SHP77 (cell line): ENCODE results near the gene PTGIR.

Source experiments
- DNase-seq, 2 experiments: peaks; one replicate each; lab custom pipeline; 2025; lab: John Stamatoyannopoulos, UW

PTGIR gene

DNA sequence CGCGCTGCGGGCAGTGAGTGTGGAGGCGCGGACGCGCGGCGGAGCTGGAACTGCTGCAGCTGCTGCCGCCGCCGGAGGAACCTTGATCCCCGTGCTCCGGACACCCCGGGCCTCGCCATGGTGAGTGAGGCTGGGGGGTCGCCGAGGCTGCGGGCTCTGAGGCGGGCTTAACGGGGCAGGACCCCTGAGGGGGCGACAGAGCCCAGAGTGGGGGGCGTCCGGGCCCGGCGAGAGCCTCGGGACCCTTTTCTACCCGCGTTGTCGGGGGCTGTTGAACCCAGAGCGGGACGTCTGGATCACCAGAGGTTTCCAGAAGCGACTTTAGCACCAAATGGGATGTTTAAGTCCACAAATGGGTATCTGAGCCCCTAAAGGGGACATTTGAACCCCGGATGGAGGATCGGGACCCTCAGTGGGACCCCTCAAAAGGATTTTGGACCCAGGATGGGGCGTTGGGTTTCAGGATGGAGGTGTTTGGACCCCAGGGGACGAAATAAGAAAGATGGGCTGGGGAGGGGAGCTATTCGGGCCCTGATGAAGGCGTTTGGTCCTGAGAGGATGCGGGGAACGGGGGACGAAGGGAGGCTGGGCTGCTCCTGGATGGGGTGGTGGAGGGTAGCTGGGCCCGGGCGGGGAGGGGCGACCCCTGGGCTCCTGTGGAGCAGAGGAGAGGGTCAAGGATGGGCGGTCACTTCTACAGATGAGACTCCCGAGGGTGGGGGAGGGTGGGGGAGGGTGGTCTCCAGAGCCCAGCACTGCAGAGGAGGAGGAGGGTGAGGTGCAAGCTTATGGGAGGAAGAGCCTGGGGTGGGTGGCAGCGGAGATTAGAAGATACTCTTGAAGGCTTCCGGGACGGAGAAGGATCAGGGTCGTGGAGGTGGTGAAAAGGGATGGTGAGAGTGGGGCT, 23.3 kb downstream of the PTGIR start, which contains the start of gene CALM3:
TSS of gene CALM3 (plus strand) at position 13 of the 907 bp plus-strand sequence. CDS start at position 118, 105 bp downstream.
- DNase-seq: no peak

- peak; percentile 88 to 93 for DNase-seq
Measured at GRCh38 chr19:46600384-46601317, 24.2 kb downstream of the PTGIR start.

DNA sequence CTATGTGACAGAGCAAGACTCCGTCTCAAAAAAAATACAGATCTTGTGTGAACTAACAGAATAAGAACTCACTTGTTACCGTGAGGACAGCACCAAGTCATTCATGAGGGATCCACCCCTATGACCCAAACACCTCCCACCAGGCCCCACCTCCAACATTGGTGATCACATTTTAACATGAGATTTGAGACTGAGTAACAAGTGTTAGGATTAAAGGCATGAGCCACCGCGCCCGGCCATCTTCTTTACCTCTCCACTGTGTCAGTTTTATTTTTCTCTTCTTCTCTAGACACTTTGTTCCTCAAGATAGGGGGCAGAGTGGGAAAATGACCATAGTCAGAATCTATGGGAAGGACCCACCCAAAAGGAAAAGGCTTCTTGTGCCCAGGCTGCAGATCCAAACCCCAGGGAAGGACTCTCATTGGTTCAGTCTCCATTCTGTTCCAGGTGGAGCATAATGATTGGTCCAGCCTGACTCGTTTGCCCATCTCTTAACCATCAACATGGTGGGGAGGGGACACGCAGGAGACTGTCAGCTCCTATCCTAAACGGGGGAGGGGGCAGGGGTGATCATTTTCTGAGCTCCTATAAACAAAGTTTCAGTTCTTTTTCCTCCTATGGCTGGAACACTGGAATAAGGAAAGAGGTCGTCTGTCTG, 25.0 kb downstream of the PTGIR start:
- DNase-seq: no peak

GRCh38 chr19:46598372-46598917, 26.4 kb downstream of the PTGIR start:
- DNase-seq: no peak

- DNase-seq: no peak
Measured at GRCh38 chr19:46596008-46596407, 28.9 kb downstream of the PTGIR start.

- no peak for DNase-seq
Measured at GRCh38 chr19:46591870-46592269, 33.0 kb downstream of the PTGIR start.

- no peak for DNase-seq
Measured at GRCh38 chr19:46591254-46591653, 33.6 kb downstream of the PTGIR start.

DNA sequence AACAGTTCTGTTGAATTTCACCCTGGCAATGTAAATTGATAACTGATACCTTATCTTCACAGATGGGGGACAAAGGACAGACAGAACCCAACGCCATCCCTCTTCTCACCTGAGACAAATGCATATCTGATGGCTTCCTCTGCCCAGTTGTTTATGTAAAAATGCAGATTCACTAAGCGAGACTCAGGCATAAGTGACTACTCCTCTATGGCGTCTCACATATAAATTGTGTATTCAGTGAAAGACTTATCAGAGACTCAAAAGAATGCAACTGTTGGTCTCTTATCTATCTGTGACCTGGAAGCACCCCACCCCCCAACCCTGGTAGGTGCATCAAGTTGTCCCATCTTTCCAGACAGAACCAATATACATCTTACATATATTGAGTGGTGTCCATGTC, 37.0 kb downstream of the PTGIR start:
- DNase-seq: no peak

GRCh38 chr19:46586294-46586693, 38.6 kb downstream of the PTGIR start:
- no peak for DNase-seq

- DNase-seq: no peak
Measured at GRCh38 chr19:46585539-46585938, 39.4 kb downstream of the PTGIR start.

DNA sequence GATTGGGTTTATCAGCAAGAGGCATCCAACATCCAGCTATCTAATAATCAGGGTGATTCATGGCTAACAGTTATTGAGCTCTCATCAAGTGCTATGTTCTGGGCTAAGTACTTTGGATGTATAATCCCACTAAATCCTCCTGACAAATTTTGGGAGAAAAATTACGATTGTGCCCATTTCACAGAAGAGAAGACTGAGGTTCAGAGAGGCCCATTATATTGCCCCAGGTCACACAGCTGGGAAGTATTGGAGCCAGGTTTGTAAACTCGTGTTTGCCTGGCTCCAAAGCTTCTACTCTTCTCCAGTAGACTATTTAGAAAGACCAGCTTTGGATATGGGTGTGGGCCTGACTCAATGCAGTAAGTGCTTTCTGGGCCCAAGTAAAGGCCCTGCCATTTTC, 44.6 kb downstream of the PTGIR start:
- DNase-seq: no peak

- DNase-seq: no peak
Measured at GRCh38 chr19:46579361-46579879, 45.5 kb downstream of the PTGIR start.

DNA sequence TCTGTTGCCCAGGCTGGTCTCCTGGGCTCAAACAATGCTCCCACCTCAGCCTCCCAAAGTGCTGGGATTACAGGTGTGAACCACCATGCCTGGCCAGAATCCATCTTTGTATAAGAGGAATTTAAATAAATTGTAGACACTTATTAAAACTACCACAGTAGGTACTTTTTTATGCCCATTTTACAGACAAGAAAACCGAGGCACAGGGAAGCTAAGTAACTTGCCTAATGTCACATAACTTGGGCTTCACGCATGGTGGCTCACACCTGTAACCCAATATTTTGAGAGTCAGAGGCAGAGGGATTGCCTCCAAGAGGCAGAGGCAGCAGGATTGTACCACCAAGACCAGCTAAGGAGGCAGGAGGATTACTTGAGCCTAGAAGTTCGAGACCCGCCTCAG, 46.4 kb downstream of the PTGIR start:
- DNase-seq: no peak

DNA sequence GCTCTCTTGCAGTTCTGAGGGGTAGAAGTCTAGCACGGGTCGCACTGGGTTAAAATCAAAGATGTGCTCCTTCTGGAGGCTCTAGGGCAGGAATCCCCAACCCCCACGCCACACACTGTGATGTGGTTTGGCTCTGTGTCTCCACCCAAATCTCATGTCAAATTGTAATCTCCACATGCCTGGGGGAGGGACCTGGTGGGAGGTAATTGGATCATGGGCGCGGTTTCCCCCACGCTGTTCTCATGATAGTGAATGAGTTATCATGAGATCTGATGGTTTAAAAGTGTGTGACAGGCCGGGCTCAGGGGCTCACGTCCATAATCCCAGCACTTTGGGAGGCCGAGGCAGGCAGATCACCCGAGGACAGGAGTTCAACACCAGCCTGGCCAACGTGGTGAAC, 50.4 kb downstream of the PTGIR start:
- no peak for DNase-seq

GRCh38 chr19:46573679-46574498, 51.0 kb downstream of the PTGIR start:
- no peak for DNase-seq

- no peak for DNase-seq
Measured at GRCh38 chr19:46571495-46571894, 53.4 kb downstream of the PTGIR start.
